ENCODE data around the gene RNASEH2A. TPM values are rescaled to one million over a fixed set of nuclear protein-coding genes. Genes with fewer than 3 reads are reported as not detected.

Gene RNASEH2A
- total and polyA plus RNA-seq, 2 of the 13 experiments (the other 11 are each of a cell fraction or from before 2014, with no cell fraction given): 25.1 to 35.8 TPM

GRCh38 chr19:12757544-12758274 is 48.7 kb upstream of the RNASEH2A start (continued):
- TF ChIP-seq PRDM10 (CRISPR knock-in tag; IDR thresholded peaks at IDR 0.05; ENCODE audit: low read depth) (no peak), AKNA (CRISPR knock-in tag; IDR thresholded peaks at IDR 0.05; ENCODE audit: borderline replicate concordance) (no peak), ZNF841 (CRISPR knock-in tag; IDR thresholded peaks at IDR 0.05; ENCODE audit: borderline replicate concordance) (no peak), ZNF597 (CRISPR knock-in tag; IDR thresholded peaks at IDR 0.05) (no peak), ADNP (CRISPR knock-in tag; IDR thresholded peaks at IDR 0.05) (0 out of 2 replicates have a peak, but pooled peaks have one; percentile 28), BRD4 (CRISPR knock-in tag; IDR thresholded peaks at IDR 0.05) (no peak), ZKSCAN5 (CRISPR knock-in tag; IDR thresholded peaks at IDR 0.05) (no peak), GTF3A (CRISPR knock-in tag; conservative IDR thresholded peaks at IDR 0.05) (no peak), YEATS4 (CRISPR knock-in tag; IDR thresholded peaks at IDR 0.05; ENCODE audit: borderline replicate concordance) (no peak), RORA (CRISPR knock-in tag; IDR thresholded peaks at IDR 0.05) (no peak), SAP130 (CRISPR knock-in tag; IDR thresholded peaks at IDR 0.05; ENCODE audit: low read depth) (peak; percentile 56; the same call in 1 of the 2 replicates), MEF2D (CRISPR knock-in tag; IDR thresholded peaks at IDR 0.05) (no peak), ZNF605 (CRISPR knock-in tag; IDR thresholded peaks at IDR 0.05) (no peak), CBX5 (CRISPR knock-in tag; IDR thresholded peaks at IDR 0.05; ENCODE audit: borderline replicate concordance) (peak; percentile 30; the same call in 1 of the 2 replicates), ZNF10 (CRISPR knock-in tag; IDR thresholded peaks at IDR 0.05; ENCODE audit: borderline replicate concordance, low read depth) (no peak), ZNF205 (CRISPR knock-in tag; IDR thresholded peaks at IDR 0.05) (peak; percentile 37; the same call in 1 of the 2 replicates), ZNF446 (CRISPR knock-in tag; IDR thresholded peaks at IDR 0.05) (0 out of 2 replicates have a peak, but pooled peaks have one; percentile 51), SETDB1 (CRISPR knock-in tag; IDR thresholded peaks at IDR 0.05; ENCODE audit: borderline replicate concordance) (no peak), ZNF136 (CRISPR knock-in tag; IDR thresholded peaks at IDR 0.05; ENCODE audit: low read depth) (no peak), MAFF (IDR thresholded peaks at IDR 0.05; ENCODE audit: low read depth, low read length) (no peak)
